ENCODE measurements around the gene PLK3. TPM values are rescaled to one million over a fixed set of nuclear protein-coding genes. Genes with fewer than 3 reads are reported as not detected.
"Not testable (repeated sequence)": the region's sequence is repeated elsewhere in the genome, so short reads cannot be mapped to it uniquely, and the experiment has no call there.

The PLK3 gene
- total and polyA plus RNA-seq, 2 donors from 2014 or later = 4.4 to 24.3 TPM

GRCh38 chr1:44811234-44811633 lies 11.1 kb downstream of the PLK3 start:
- Histone ChIP-seq H3K4me3 (ENCODE audit: low read length in 3 of 3) (no peak overlapping the region), H3K9ac (ENCODE audit: low read length in 3 of 3) (no peak overlapping the region), H3K4me1 (ENCODE audit: control insufficient read depth in 2 of 3, insufficient read depth in 2 of 3, low read depth in 1 of 3, low read length in 3 of 3) (peaks cover 19 to 48% (median 39%) of the 10 kb centered on the region in 3 donors), H3K27me3 (ENCODE audit: control insufficient read depth, insufficient read depth, low read length) (no peaks in the 10 kb centered on the region), H3K9me3 (ENCODE audit: control insufficient read depth in 2 of 3, insufficient read depth in 1 of 3, low read length in 3 of 3) (no peaks in the 10 kb centered on the region), H3K36me3 (ENCODE audit: control insufficient read depth in 2 of 3, insufficient read depth in 3 of 3, low read length in 3 of 3) (peaks cover 0 to 5% (median 0%) of the 10 kb centered on the region in 3 donors), H3K27ac (ENCODE audit: low read depth in 2 of 2, low read length in 2 of 2) (no peak overlapping the region)
- TF ChIP-seq CTCF (IDR thresholded peaks at IDR 0.05; ENCODE audit: borderline replicate concordance, extremely low read depth, insufficient read depth) = no peak
- FAIRE-seq (no peak), DNase-seq (peak in 2 of 5 donors; percentile 5 to 21)
- intact Hi-C loops (cut with DNase I) = no loop called here

- no peak for TF ChIP-seq CTCF (IDR thresholded peaks at IDR 0.05; ENCODE audit: borderline replicate concordance, extremely low read depth, insufficient read depth)
- DNase-seq = peak in 3 of 5 donors; percentile 53 to 83 (median 59)
- intact Hi-C loops (cut with DNase I) = no loop called here
- H3K9me3 ChIP-seq (ENCODE audit: control insufficient read depth in 2 of 3, insufficient read depth in 1 of 3, low read length in 3 of 3) = no peaks in the 10 kb centered on the region
- H3K4me1 ChIP-seq (ENCODE audit: control insufficient read depth in 2 of 3, insufficient read depth in 2 of 3, low read depth in 1 of 3, low read length in 3 of 3) = peaks cover 10 to 33% (median 24%) of the 10 kb centered on the region in 3 donors
- H3K9ac ChIP-seq (ENCODE audit: low read length in 3 of 3) = peak overlapping the region in 2 of 3 donors; percentile 22 to 55
- peak overlapping the region; percentile 68 to 85 for H3K27ac ChIP-seq (ENCODE audit: low read depth in 2 of 2, low read length in 2 of 2)
- no peak for FAIRE-seq
- no peaks in the 10 kb centered on the region for H3K27me3 ChIP-seq (ENCODE audit: control insufficient read depth, insufficient read depth, low read length)
- H3K36me3 ChIP-seq (ENCODE audit: control insufficient read depth in 2 of 3, insufficient read depth in 3 of 3, low read length in 3 of 3) = no peaks in the 10 kb centered on the region
- H3K4me3 ChIP-seq (ENCODE audit: low read length in 3 of 3) = peak overlapping the region; percentile 16 to 67 (median 61)
Measured at GRCh38 chr1:44812822-44813543, 12.8 kb downstream of the PLK3 start.

- H3K27ac ChIP-seq (ENCODE audit: low read depth in 2 of 2, low read length in 2 of 2); FAIRE-seq; H3K27me3 ChIP-seq (ENCODE audit: control insufficient read depth, insufficient read depth, low read length); H3K36me3 ChIP-seq (ENCODE audit: control insufficient read depth in 2 of 3, insufficient read depth in 3 of 3, low read length in 3 of 3); H3K4me3 ChIP-seq (ENCODE audit: low read length in 3 of 3); H3K9ac ChIP-seq (ENCODE audit: low read length in 3 of 3); intact Hi-C loops (cut with DNase I); H3K9me3 ChIP-seq (ENCODE audit: control insufficient read depth in 2 of 3, insufficient read depth in 1 of 3, low read length in 3 of 3): not testable (repeated sequence)
- peak in 2 of 5 donors; percentile 8 to 28 for DNase-seq
- H3K4me1 ChIP-seq (ENCODE audit: control insufficient read depth in 2 of 3, insufficient read depth in 2 of 3, low read depth in 1 of 3, low read length in 3 of 3) = peaks cover 0 to 15% (median 0%) of the 10 kb centered on the region in 3 donors
Measured at GRCh38 chr1:44815926-44816325, 15.7 kb downstream of the PLK3 start.

GRCh38 chr1:44817307-44817706 lies 17.1 kb downstream of the PLK3 start:
- H3K27me3 ChIP-seq (ENCODE audit: control insufficient read depth, insufficient read depth, low read length) = no peaks in the 10 kb centered on the region
- DNase-seq (no peak), FAIRE-seq (no peak)
- H3K9ac ChIP-seq (ENCODE audit: low read length in 3 of 3) = no peak overlapping the region
- intact Hi-C loops (cut with DNase I) = no loop called here
- peaks cover 0 to 18% (median 0%) of the 10 kb centered on the region in 3 donors for H3K4me1 ChIP-seq (ENCODE audit: control insufficient read depth in 2 of 3, insufficient read depth in 2 of 3, low read depth in 1 of 3, low read length in 3 of 3)
- no peak overlapping the region for H3K27ac ChIP-seq (ENCODE audit: low read depth in 2 of 2, low read length in 2 of 2)
- no peak for TF ChIP-seq CTCF (IDR thresholded peaks at IDR 0.05; ENCODE audit: borderline replicate concordance, extremely low read depth, insufficient read depth)
- H3K36me3 ChIP-seq (ENCODE audit: control insufficient read depth in 2 of 3, insufficient read depth in 3 of 3, low read length in 3 of 3) = no peaks in the 10 kb centered on the region
- no peak overlapping the region for H3K4me3 ChIP-seq (ENCODE audit: low read length in 3 of 3)
- H3K9me3 ChIP-seq (ENCODE audit: control insufficient read depth in 2 of 3, insufficient read depth in 1 of 3, low read length in 3 of 3) = no peaks in the 10 kb centered on the region

Data from kidney (tissue), 14 donors.